Ramos (cell line): ENCODE results near the gene RIMS1.
"Not testable (repeated sequence)": the region's sequence is repeated elsewhere in the genome, so short reads cannot be mapped to it uniquely, and the experiment has no call there.

Experiments used
- in situ Hi-C: fragments of 300-500 bp; cut with MboI; formaldehyde crosslinking; loops from one replicate; pipeline ENCODE4 v1.14.3; 2022; ENCODE audit warnings: low sequenced_read_pairs; ENCODE audit not compliant: unreplicated experiment

RIMS1 gene

DNA sequence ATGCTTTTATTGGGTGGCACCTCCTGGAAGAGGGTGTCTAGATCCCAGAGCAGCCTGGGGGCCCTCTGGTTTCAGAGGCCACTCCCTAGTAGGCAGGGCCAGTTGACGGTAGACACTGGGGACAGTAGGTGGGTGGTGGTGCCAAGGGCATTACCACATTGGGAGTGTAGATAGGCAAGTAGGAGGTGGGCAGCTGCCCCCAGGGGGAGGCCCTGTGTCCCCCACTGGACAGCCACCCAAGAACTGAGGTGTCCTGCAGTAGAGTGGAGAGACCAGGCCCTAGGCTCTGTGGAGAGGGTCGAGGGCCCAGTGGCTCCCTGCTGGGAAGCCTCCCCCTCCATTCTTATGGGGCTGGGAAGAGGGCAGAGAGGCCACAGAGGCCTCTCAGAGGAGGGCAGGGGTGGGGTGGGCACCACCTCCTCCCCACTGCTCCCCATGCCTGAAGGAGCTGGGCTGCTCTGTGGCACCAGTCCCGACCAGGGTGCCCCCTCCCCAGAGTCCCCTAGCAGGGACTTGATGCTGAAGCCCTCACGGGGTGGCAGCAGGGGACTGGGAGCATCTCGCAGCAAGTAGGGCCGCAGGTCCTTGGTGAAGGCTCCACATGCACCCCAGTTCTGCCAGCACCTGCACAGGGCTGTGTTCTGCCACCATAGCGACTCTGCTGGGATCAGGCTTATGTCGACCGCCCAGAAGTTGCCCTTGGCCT lies 430.5 kb downstream of the RIMS1 start:
- in situ Hi-C loops = no loop called here

DNA sequence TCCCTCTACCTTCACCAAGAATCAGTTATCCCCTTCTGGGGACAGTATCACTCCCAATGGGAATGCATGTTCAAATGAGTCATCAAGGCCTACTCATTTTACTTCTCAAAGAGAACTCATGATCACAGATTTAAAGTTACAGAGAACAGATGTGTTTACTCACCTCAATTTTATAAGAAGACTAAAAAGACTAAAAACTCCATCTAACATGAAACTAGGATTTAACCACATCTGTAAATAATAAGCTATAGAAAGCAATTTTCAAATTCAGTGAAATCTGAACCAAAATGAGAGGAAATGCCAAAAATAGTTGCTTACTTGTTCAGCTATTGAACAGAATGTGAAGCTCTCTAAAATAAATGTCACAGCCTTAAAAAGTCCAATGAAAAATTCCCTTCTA lies 435.4 kb downstream of the RIMS1 start:
- in situ Hi-C loops = no loop called here

DNA sequence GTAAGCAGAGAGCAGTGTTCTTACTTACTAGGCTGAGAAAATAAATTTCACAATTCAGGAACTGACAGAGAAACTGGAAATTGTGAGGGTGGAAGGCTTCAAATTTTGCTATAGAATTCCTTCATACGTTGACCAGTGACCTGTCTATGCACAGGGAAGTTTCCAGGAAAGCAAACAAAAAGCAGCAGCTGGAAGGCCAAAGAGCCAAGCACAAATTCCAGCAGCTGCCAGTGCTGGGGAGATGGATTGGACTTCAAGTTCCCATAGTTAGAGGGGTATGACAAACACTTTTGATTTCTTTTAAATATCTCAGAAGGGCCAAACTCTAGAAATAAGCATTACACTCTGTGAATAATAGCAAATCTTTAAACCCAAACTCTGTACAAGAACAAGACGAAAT lies 436.4 kb downstream of the RIMS1 start:
- in situ Hi-C loops = no loop called here

DNA sequence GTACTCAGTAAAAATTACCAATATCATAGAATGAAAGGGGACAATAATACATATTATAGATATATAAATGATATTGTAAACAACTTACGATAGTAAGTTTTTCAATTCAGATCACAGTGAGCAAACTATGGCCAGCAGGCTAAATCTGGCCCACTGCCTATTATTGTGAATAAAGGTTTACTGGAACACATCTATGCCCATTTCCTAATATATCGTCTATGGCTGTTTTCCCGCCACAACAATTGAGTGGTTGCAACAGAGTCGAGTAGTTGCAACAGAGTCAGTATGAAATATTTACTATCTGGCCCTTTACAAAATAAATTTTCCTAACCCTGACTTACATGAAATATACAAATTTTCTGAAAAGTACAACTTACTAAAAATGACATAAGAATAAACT lies 438.2 kb downstream of the RIMS1 start:
- in situ Hi-C loops = no loop called here

DNA sequence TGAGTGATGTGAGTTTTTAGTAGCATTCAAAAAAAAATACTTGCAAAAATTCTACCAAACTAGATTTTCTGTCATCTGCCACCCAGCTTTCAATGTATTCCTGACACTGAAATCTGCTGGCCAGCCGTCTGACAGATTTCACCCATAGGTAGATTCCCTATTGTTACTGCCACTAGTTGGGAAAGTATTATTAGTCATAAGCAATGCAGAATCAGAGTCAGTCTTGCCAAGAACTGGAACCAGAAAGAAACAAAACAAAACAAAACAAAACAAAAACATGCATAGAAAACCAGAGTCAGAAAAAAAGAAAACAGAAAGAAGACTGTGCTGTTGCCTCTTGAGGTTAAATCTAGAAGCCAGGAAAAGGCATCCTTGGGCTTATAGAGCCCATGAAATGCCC lies 442.4 kb downstream of the RIMS1 start:
- in situ Hi-C loops = no loop called here

DNA sequence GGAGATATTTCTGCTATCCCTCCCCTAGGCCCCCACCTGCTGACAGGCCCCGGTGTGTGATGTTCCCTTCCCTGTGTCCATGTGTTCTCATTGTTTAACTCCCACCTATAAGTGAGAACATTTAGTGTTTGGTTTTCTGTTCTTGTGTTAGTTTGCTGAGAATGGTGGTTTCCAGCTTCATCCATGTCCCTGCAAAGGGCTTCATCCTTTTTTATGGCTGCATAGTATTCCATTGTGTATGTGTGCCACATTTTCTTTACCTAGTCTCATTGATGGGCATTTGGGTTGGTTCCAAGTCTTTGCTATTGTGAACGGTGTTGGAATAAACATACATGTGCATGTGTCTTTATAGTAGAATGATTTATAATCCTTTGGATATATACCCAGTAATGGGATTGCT lies 448.9 kb downstream of the RIMS1 start:
- in situ Hi-C loops = not testable (repeated sequence)

DNA sequence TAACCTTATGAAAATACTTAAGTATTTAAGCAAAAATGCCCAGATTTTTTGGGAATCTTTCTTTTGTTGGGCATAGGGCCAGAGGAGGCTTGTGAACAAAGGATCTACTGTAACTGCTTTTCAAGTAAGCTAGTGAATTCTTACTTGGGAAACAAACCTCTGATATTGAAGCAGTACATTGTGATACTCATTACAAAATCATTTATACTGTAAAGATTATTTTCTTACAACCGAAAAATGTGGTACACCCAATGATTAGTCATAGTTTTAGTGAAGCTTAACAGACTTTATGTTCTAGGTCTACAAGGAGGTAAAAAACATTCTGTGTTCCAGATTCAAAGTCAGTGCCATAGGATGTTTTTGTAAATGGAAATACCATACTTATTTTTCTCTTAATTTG lies 462.6 kb downstream of the RIMS1 start:
- in situ Hi-C loops = no loop called here

DNA sequence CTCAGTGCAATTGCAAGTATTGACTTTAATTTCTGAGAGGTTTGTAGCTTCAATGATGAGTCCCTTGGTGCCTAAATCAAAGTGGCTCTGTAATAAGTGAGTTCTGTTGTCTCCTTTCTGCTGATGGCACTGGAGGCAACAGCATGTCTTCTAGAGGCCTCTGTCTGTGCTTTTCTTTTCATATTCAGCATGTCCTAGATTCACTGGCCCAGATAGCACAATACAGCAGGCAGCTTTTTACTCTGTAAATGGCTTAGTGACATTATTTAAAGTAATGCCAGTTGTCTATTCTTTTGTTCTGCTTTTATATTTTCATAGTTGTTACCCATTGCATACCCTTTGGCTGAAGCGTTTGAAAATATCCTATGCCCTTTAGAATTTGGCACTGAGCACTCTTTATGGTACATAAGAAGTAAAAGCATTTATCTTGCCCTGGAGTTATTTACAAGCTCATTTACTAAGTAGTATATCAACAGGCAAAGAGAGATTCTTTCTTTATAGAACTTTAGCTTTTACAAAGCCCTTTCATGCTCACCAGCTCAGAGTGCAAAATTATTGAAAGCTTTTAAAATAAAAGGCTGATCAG lies 464.0 kb downstream of the RIMS1 start:
- in situ Hi-C loops = no loop called here

DNA sequence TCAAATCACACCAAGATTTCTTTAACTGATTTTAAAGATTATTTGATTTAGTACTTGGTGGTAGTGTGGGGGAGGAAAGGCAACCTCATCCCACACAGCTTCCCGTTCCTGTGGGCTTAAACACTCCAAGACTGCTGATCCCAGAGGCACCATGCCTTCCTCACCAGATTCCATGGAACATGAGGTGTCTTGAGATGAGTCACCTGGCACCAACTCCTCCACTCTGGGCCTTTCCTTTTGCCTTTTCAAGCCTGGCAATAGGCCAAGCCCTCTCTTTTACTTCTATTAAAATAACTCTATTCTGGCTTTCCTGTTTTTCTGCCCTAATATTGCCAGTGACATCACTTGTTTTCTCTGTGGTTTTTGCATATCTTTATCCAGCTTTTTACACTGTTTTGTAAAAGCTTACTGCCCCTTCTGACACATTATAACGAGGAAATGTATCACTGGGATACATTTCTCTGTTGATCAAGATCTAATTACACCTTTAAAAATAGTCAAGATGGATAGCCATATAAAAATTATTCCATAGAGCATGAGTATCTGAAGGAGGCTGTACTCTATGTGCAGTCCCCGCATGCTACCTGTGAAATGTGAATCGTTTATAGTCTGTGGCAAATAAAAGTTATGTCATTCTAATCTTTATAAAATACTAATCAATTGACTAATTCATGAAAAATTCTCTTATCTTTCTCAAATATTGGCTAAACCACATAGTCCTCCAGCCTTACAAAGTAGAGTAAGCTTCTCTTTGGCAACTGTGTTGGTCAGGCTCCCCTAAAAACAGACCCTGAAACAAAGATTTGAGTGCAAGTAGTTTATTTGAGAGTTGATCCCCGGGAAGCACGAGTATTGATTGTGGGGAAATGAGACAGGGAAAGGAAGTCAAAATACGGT lies 477.7 kb downstream of the RIMS1 start:
- in situ Hi-C loops = no loop called here

DNA sequence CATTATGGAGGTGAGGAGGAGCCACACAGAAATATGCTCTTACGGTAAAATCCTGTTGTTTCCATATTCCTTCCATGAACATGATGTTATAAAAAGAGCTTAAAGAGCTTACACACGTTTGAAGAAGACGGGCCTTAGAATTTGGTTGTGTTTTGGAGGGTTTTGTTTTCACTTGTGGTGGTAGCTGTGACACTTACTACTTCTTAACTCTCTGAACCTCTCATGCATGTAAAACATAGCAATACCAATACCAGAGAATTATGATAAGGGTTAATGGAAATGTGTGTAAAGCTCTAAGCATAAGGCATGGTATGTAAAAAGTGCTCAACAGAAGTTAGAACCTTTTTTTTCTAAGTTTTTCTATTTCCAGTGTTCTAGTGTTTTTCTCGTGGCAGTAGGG lies 479.4 kb downstream of the RIMS1 start:
- in situ Hi-C loops = no loop called here

DNA sequence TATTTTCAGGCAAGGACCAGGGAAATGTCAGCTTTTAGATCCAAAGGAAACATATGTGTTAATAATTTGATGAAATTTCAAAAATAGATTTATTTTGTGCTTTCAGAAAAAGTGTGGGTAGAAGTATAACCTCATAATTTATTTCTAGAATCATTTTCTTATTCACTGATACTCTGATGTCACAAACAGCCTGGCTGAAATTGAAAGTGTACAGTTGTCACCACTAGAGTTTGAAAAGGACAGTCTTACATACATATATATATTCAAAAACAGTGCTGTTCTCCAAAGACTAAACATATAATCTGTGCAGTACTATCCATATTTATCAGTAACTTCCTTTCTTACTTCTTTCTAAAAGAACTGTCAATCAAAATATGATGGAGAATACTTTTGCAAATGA lies 481.1 kb downstream of the RIMS1 start:
- in situ Hi-C loops = no loop called here

DNA sequence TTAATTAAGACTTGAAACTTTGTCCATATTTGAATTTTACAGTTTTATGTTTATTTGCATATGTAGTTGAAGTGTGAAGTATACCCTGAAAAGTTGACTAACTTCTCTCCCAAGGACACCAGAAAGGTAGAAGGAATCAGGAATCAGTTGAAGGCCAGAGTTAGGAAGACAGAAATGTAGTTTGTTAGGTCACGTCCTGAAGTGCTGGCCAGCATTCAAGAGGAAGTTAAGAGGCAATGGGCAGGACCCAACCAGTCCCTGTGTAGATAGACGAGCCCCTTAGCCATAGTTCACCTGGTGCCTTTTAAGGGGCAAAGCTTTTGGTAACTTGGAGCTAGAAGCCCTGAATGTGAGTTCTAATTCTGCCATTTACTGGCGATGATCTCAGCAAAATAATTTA lies 485.1 kb downstream of the RIMS1 start:
- in situ Hi-C loops = no loop called here

DNA sequence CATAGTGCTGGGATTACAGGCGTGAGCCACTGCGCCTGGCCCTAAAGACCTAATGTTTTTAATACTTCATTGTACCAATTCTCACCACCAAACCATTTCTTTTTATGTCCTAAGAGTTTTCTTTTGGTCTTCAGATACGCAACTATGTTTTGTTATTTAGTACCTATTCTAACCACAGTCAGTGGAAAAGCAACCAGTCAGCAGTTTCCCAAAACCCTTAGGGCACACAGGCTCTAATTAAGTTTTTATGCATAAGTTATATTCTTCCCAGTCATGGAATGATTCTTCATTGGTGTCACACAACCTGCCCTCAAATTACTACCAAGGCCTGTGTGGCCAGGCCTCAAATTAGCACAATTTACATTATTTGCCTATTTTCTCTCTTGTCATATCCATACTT lies 487.8 kb downstream of the RIMS1 start:
- in situ Hi-C loops = no loop called here

DNA sequence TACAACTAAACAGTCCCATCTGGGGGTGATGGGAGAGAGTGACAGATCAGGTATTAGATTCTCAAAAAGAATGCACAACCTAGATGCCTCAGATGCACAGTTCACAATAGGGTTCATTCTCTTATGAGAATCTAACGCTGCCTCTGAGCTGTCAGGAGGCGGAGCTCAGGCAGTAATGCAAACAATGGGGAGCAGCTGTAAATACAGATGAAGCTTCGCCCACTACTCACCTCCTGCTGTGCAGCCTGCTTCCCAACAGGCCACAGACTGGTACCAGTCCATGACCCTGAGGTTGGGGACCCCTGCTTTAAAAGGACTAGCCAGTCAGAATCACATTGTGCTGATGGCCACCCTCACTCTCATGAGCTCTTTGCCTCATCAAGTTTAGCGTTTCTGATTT lies 488.5 kb downstream of the RIMS1 start:
- in situ Hi-C loops = no loop called here

DNA sequence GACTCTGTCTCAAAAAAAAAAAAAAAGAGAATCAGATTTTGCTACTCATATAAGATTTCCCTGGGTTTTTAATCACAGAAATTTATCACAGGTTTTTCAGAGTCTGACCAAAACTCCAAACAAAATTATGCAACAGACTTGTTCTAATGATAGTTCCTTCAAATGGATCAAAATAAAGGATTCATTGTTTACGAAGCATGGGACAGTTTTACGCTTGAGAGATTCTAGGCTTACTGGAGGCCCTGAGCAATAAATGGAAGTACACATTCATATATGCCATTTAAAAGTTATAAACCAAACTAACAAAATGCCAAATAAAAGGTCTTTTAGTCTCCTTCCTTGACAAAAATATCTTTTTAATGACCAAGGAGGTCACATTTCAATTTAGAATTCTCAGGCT lies 490.4 kb downstream of the RIMS1 start:
- in situ Hi-C loops = no loop called here

DNA sequence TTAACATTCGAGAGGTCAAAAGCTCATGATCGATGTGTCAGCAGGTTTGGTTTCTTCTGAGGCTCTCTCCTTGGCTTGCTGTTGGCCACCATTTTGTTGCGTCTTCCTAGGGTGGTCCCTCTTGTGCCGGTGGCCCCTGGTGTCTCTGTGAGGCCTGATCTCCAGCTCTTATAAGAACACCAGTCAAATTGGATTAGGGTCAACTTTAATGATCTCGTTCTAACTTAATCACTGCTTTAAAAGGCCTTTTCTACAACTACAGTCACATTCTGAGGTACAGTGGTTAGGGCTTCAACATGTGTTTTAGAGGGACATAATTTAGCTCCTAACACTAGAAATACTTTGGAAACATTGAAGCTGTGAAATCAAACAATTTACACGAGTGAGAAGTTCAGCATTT lies 494.7 kb downstream of the RIMS1 start:
- in situ Hi-C loops = no loop called here

DNA sequence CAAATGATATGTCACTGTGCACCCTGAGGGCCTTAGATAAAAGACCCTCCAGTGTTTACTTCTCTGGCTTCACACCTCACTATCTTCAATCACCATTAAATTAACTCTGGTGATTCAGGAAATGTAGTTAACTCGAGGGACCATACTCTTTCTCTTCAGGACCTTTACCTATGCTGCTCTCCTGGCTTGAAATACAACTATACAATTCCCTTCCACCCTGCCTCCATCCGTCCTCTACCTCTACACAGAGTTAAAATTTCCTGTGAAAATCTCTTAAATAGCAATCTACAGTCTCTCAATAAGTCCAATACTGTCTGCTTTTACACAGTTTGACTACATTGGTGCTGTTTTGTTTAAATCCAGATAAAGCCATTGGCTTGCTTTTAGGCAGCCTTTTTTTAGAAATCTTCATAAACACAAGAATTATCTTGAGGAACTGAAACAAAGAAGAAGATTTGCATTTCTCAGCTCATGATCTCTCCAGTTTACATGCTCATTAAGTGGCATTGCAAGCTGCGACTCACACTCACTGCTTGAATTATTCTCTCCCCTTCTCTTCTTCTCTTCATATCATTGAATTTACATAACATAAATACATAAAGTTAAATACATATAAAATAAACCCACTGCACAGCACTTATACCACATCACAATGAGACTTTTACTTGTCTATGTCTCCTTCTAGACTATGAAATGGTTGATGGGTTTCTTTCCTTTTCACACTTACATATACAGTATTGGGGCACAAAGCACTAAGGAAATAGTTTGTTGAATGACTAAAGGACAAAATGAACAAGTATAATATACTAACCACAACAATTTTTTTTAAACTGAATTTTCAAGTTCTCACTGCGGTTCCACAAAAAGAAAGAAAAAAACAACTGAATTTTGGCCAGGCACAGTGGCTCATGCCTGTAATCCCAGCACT lies 496.5 kb downstream of the RIMS1 start:
- in situ Hi-C loops = no loop called here

DNA sequence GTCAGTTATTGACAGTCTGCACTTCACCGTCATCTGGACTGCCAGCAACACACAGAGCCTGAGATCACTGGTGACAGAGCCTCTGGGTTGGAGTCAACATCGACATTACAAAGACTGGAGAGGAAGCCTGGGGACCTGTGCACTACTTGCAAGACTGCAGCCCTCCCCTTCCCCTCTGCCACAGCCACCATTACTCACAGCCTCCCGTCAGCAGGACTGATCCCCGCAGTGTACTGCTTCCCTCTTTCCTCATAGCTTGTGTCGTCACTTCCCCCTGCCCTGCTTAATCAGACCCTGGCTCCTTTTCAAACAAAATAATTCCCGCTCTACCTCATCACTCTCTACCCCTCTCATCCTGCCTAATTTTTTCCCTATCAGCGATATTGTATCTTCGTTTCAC lies 500.0 kb downstream of the RIMS1 start:
- in situ Hi-C loops = no loop called here

DNA sequence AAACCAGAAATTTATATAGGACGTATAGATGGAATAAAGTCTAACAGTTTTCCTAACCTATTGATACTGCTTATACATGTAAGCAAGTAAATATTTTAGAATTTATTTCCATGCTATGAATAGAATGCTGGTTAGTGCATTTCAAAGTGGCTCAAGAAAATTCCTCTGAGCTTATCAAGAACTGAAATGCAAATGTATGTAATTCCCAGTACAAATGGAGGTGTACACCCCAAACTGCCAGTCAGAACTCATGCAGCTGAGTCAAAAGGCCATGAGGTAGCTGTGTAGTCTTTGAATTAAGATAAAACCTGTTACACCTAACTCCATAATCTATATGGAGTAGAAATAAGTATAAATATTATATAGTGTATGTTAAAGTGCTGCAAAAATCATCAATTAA lies 503.3 kb downstream of the RIMS1 start:
- in situ Hi-C loops = no loop called here

DNA sequence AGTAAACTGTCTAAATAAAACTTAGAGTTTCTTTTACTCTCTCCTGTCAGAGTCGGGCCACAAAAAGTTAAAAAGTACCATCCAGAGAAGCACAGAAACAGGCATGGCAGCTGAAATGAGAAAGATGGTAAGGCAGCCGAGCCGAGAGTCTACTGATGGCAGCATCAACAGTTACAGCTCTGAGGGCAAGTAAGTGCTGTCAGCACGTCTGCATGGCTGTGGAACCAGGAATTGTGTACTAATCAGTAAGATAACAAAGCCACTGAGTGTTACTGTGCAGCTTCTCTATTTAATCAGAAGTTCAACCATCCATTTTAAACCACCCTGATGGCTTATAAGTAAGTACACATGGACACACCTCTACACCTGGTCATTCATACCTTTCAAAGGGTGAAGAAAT lies 504.2 kb downstream of the RIMS1 start:
- in situ Hi-C loops = no loop called here
